RPMI8226 (cell line): Measurements from ENCODE around the gene GATC.
"Not testable (repeated sequence)": the region's sequence is repeated elsewhere in the genome, so short reads cannot be mapped to it uniquely, and the experiment has no call there.

Experiments used
- DNase-seq: peaks from one replicate; pipeline ENCODE4 v3.0.0-alpha.2; 2015

The GATC gene

DNA sequence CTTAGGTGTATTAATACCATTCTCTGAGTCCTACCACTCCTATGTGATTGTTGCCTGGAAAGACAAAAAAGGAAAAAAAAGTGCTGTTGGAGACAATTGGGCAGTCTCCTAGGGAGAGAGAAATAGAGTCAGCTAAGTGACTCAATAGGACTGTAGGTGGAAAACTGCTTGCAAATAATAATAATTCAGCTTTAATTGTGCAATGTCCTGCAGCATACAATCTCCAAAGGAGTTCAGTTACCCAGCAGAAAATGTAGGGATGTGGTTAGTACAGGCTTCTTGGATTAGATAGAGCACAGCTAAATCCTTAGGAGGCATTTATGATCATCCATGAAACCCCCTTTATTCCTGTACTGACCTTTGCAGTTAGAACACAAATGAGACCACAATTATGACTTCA is 26.3 kb downstream of the GATC start:
- no peak for DNase-seq

DNA sequence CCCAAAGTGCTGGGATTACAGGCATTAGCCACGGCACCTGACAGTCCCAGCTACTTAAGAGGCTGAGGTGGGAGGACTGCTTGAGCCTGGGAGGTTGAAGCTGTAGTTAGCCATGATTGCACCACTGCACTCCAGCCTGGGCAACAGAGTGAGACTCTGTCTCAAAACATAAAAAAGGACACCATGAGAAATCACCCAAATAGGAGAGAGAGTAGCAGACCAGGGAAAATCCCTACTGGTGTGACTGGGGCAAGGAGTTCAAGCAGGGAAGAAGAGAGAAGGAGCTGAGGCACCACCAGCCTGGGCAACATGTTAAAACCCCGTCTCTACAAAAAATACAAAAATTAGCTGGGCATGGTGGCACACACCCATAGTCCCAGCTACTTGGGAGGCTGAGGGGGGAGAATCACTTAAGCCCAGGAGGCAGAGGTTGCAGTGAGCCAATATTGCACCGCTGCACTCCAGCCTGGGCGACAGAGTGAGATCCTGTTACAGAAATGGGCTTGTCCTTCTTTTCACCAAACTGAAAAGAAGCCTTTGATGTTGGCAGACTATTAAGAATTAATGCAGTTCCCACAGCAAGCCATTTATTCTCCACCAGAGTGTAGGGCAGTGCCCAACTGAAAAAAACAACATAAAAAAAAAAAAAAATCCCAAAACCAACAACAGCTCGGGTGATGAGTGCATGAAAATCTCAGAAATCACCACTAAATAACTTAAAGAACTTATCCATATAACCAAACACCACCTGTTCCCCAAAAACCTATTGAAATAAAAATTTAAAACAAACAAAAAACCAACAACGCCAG is 27.8 kb downstream of the GATC start:
- no peak for DNase-seq

DNA sequence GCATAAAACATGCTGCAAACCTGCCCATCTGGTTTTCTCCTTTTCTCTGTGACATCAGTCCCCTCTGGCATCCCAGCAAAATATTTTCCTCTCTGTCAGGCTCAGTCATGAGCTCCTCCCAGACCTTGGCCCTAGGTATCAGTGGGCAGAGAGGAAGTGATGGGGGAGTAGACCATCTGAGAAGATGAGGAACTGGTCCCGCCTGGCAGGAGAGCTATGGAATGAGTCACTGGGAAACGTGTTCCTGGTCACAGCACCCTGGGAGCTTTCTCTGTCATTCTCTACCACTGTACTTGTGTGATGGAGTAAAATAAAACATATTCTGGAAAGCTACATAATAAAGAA is 28.3 kb downstream of the GATC start:
- no peak for DNase-seq

DNA sequence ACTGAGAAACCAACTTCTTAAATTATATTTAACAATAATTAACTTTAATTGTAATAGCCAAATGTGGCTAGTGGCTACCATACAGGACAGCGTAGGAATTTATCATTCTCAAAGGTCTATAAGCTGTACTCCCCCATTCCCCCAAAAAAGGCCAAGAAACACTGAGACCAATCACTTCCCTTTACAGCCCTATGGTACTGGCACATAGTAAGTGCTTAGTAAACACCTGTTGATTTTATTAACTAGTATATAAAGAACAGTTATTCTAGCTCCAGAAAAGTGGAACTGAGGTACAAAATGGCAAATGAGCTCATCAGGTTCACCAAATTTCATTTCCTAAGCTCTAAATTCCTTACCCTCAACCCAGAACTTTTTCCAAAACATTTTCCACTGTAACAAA is 29.4 kb downstream of the GATC start:
- DNase-seq, result no peak

DNA sequence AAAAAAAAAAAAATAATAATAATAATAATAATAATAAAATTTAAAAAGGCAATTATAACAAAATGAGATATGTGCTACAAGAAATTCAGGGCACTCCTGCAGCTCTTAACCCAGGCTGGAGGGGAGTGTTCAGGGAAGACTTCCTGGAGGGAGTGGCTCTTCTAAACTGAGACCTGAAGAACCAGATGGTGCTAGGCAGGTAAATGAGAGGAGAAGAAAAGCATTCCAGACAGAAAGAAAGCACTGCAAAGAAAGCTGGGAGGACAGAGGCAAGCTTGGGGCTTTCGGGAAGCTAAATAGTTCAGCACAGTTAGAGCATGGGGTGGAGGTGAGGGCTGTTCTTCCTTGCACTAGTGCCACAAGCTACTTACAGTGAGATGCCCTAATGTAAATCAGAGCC is 33.2 kb downstream of the GATC start:
- no peak for DNase-seq

DNA sequence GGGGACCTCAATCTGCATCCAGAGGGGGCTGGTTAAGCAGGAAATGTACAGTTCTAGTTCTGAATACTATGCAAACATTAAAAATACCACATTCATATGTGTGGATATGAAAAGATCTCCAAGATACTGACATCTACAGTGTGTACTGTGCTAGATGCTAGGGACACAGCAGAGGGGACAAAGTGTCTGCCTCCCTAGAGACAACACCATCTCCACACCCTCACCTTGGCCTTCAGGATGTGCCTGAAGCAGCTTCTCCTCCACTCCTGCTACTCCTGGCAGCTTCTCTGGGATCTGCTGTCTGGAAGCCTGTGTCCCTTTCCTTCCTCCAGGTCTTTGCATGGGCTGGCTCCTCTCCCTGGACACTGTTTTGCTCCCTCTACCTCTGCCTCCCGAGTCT is 34.0 kb downstream of the GATC start:
- no peak for DNase-seq

DNA sequence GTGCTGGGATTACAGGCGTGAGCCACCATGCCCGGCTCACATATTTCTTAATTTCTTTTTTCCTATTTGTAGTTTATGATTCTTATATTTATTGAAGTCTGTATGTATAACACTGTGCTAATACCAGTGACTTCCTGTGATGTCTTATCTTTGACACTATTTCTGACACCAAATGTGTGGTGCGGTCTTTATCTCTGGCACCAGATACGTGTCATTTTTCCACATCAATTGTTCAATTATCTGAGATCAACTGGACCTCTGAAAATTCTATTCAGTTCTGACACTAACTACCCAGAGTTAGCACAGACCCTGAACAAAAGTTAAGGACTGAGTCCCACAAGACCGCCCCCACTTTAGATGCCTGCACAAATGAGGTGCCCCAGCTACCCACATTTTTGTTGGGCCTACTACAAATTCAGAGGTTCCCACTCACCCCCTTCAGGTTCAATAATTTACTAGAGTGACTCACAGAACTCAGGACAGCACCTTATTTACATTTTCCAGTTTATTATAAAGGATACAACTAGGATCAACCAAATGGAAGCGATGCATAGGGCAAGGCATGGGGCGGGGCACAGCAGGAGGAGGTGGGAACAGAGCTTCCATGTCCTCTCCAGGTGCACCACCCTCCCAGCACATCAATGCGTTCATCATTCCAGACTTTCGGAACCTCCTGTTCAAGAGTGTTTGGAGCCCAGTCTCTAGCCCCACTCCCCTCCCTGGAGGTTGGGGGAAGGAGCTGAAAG is 35.0 kb downstream of the GATC start:
- no peak for DNase-seq

DNA sequence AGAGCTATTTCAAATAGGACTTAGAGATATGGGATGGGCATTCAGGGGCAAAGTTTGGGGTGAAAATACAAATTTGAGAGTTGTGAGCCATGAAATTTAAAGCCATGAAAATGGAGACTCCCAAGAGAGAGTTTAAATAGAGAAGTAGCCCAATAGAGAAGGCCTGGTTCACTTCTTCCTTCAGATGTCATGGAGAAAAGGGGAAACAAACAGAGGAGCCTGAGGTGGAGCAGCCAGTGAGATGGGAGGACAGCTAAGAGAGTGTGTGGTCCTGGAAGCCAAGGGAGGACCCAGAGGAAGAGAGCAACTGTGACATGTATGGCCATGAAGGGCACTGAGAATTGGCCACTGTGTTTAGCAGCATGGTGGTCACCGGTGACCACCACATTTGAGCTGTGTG is 37.4 kb downstream of the GATC start:
- no peak for DNase-seq

DNA sequence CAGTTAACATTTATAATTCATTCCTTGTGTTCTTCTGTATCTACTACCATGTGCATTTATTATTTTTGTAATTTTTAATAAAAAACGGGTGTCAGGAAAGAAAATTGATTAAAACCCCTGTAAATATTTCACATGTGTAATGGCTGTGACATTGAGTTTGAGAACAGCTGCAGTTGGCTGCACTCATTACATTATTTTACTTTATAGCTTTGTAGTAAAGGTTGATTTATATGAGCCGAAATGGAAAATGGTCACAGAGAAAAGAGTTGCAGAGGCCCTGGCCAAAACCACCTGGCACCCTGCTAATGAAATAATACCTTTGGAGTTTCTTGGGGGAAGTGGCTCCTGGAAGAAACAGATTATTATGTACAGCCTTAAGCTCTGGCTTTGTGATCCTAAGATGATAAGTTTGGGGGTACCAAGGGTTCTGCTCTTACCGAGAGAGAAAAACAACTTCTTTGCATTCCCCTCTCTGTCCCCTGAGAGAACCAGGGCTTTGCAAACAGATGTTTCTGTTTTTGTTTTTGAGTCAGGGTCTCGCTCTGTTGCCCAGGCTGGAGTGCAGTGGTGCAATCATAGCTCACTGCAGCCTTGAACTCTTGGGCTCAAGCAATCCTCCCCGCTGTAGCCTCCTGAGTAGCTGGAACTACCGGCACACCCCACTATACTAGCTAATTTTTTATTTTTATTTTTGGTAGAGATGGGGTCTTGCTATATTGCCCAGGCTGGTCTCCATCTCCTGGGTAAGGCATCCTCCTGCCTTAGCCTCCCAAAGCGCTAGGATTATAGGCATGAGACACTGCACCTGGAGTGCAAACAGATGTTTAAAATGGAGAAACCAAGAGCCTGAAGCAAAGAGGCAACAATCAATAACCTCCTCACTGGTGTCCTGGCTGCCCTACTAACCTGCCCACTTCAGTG is 40.0 kb downstream of the GATC start:
- no peak for DNase-seq

DNA sequence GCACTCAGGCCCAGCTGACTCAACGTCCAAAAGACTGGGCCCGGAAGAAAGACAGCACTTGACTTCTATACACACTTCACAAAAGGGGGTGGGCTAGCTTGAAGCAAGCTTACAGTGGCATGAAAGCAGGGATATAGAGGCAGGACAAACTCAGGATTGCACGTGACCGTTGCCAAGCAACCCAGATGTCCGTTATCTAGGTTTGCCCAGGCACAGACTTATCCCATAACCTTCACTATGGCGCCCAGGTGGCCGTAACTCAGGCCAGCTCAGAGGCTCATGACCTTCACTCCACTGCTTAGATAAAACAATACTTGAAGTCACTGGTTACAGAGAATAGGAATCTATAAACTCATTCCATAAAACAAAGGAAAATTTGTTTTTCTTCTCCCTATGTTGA is 41.3 kb downstream of the GATC start:
- DNase-seq, result not testable (repeated sequence)

DNA sequence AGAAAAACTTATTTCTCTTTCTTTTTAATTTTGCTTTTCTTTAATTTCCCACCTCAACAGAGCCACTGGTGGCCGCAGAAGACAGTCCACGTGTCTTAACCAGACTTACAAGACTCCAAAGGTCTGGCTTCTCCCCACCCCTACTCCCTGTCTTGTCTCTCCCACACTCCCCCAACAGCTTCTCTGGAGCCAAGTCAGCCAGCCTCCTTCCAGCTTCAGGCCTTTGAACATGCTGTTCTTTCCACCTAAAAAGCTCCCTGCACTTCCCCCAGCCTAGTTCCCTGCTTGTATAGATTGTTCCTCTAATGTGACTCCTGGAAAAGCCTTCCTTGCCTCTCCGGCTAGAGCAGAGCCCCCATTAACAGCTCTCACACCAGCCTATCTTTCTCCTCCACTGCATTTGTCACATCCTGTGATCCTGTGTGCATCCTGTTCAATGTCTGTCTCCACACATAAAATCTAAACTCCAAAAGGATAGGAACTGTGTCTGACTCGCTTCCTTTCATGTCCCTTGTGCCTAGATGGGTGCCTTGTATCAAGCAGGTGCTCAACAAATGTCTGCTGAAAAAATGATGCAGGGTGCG is 41.9 kb downstream of the GATC start:
- no peak for DNase-seq

DNA sequence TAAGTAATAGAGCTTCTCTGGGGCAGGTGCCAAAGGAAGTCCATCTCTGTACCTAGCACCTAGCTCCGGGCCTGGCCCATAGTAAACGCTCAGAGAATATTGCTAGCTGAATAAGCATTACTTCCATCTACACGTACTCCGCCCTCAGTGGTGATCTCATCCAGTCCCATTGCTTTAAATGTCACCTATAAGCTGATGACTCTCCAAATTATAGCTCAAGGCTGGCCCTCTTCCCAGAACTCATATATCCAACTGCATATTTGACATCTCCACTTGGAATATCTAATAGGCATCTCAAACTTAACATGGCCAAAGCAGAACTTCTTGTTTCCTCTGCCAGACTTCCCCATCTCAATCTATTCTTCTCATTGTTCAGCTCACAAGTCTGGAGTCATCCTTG is 42.8 kb downstream of the GATC start:
- DNase-seq, result no peak

DNA sequence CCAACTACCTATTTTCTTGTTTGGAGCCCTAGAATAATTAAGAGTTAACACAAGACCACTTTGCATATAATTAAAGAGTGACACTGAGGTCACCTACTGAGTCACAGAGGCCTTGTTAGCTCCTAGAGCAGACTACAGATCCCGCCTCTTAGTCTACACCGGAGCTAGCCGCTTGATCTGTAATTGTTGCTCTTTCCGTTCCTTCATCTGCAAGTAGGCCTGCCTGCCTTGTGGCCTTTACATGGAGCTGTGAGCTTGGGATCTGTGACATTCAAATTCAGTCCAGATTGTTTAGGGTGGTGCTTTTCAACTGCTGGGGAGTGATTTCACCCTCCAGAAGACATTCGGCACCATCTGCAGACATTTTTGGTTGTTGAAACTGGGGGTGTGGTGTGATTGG is 44.1 kb downstream of the GATC start:
- no peak for DNase-seq

DNA sequence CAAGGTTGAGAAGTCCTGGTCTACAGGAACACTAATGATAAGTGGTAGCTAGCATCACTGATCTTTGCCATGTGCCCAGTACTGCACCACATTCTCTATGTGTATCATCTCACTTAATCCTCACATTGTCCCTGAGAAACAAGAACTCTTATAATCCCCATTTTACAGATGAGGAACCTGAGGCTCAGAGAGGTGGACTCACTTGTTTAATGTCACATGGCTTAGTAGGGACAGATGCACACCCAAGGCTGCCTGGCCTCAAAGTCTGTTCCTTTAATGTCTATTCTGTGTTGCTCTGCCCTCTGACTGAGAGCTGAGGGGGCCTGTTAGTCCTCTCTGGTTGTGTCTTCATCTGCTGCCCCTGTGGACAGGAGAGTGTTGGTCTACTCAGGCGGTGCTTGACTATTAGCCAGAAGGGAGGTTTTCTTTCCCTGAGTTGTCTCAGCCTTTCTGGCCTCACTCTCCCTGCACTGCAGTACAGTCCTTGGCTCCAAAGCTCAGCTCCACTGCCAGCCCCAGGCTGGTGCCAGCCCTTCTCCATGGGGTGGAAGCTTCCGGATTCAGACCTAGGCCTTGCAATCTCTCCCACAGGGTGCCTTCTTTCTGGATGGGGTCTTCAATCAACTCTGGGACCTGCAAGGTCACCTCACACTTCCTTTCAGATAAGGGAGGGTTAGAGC is 44.7 kb downstream of the GATC start:
- DNase-seq, result no peak

DNA sequence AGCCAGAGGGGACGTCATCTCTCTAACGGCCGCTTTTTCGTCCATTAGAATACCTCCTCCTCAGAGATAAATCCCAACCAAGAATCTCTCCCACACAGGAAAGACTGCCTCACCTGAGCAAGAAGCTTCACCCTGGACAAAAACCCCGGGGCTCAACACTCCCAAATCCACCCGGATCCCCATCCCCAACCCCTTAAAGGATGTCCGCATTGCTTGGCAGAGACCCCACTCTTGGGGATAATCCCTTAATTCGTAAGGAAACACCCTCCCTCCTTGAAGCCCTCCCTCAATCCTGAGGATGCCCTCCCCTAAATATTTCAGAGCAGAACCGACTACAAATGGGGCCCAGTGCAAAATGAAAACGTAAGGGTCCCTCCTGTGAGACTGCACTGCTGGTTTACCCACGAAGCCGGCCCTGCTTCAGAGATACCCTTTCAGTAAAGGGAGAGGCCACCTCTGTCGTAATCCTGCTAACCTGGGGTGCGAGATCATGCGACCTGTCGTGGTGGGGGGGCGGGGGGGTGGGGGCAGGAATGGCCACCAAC is 49.0 kb downstream of the GATC start:
- no peak for DNase-seq

DNA sequence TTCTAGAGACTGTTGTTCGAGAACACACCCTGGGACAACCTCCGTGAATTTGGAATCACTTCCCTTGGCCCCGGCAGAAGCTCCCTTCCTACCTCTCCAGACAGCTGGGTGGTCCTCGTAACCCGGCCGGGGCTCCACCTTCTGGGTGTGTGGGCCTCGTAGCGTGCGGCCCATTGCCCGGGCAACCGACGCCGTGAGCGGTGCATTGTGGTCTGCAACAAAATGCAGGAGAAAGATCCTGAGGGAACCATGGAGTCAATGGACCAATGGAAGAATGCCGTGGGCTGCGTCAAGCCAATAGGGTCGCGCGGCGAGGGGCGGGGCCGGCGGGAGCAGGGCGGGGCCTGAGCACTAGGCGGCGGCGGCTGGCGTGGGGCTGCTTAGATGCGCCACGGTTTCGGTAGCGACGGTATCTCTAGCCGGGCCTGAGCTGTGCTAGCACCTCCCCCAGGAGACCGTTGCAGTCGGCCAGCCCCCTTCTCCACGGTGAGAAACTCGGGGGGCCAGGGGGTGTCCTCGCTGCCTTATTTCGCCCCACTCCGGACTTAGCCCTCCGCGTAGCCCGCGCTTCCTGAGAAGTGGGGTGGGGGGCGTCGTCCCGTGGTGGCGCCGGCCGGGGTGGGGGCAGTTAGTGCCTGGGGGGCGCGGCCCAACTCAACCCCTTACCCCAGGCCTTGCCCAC is 49.6 kb downstream of the GATC start, which contains the start of gene DYNLL1:
Gene DYNLL1, plus strand, starts transcription at position 383 of the 682 bp plus-strand sequence. CDS start 309 bp downstream, outside the sequence.
- peak; percentile 96 for DNase-seq

DNA sequence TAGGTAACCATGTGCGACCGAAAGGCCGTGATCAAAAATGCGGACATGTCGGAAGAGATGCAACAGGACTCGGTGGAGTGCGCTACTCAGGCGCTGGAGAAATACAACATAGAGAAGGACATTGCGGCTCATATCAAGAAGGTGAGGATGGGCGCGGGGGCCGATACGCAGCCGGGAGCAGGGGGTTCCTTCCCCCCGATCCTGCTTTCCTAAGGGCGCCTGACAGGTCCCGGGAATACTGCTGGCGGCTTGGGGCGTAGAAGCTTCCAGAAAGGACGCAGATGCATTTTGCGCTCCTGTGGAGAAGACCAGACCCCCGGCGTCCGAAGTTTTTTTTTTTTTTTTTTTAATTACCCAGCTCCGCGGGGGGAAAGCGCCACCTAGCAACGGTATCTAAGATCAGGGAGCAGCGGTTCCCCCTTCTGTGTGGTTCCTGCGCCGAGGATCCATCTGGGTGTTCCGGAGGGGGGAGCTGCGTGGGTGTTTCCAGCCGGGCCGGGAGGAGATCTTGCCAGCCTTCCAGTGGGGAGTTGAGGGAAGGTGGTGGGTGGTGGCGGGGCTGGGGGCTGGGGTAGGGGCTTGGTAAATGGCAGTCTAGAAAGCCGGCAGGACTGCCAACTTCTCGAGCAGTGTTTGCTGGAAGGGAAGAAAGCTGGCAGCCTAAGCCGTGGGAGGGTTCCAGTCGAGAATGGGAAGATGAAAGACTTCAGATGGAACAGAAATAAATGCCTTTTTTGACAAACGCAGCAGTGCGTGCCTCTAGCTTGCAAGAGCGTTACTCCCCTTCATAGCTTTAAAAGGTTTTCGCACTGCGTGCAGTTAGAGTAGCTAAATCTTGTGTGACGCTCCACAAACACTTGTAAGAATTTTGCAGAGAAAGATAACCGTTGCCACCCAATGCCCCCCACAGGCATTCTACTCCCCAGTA is 50.4 kb downstream of the GATC start:
- DNase-seq, result peak; percentile 66

DNA sequence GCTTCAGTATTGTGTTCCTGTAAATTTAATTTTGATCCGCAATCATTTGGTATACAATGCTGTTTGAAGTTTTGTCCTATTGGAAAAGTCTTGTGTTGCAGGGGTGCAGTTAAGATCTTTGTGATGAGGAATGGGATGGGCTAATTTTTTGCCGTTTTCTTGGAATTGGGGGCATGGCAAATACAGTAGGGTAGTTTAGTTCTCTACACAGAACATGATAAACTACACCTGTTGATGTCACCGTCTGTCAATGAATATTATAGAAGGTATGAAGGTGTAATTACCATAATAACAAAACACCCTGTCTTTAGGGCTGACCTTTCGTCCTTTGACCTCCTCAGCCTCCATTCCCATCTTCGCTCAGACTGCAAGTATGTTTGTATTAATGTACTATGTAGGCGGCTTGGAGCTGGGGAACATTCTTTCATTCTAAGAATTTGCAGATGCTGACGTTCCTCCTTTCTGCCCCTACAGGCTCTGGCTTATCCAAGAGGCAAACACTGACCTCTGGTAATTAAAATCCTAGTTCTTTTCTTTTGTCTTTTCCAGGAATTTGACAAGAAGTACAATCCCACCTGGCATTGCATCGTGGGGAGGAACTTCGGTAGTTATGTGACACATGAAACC is 51.4 kb downstream of the GATC start:
- no peak for DNase-seq

DNA sequence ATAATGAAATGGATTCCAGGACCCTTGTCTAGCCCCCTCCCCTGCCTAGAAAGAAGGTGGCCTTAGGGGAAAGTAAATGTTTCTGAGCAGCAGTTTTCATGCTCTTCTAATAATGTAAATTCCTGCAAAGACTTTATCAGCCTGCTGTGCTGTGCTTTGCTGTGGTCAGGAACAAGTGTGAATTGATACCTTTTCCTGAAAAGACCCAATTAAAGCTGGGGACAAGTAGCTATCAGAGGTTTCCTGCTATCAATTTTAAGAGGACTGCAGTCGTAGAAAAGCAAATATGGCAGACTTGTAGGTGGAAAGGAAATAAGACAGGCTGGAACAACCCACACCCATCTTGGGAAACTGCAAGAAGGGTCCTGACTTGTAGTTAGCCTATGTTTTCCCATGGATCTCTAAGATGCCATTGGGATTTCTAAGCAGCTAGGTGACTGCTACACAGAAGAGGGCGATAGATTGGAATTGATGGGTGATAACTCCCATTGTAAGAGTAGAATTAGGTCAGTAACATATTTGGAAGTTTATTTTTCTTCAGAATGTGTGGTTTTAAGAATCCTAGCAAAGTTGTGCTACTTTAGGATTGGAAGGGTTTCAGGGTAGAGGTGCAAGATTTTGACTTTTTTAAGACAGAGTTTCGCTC is 52.7 kb downstream of the GATC start:
- no peak for DNase-seq
